Endothelial cell of umbilical vein (primary cell): ENCODE results near the gene MRPL12. TPM values are rescaled to one million over a fixed set of nuclear protein-coding genes. Genes with fewer than 3 reads are reported as not detected.

Experiments used
- BruUV-seq: library from RNA; stranded (reverse); fragments of 400-500 nt; replicated peaks from 2 replicates; lab custom pipeline; 2021; lab: Mats Ljungman, UMichigan
- CTCF ChIA-PET: fragments of 300-600, 350-600 bp; sonication (Branson Sonifier 250); formaldehyde crosslinking; loops from one replicate; lab custom pipeline; 2021; ENCODE audit warnings: antibody characterized with exemption, inconsistent platforms; lab: Charles Lee
- POLR2A ChIA-PET: fragments of 300-600, 350-600 bp; sonication (Branson Sonifier 250); formaldehyde crosslinking; loops from one replicate; lab custom pipeline; 2021; ENCODE audit warnings: antibody characterized with exemption, inconsistent platforms; lab: Charles Lee
- DNase-seq: peaks from one replicate; pipeline ENCODE4 v3.0.0-alpha.2; 2011; ENCODE audit warnings: low read depth, low spot score
- FAIRE-seq: peaks from 2 replicates; lab custom pipeline; 2011; peaks lifted over from hg19 to GRCh38; lab: Jason Lieb, UNC
- H2AFZ ChIP-seq: 2 replicates; pipeline ENCODE4 v1.6.0; 2012; ENCODE audit warnings: low read depth, low read length, control low read depth, inconsistent platforms
- H3K27ac ChIP-seq: 2 replicates; pipeline ENCODE4 v1.5.1; 2011; ENCODE audit warnings: low read depth, mild to moderate bottlenecking, control low read depth, low read length, moderate library complexity; ENCODE audit not compliant: insufficient read depth
- H3K27me3 ChIP-seq, 2 experiments: 2 replicates each; pipeline versions ENCODE4 v1.6.0 to v1.6.1; 2011; ENCODE audit warnings: low read length in 2 of 2, mixed read lengths in 1 of 2; ENCODE audit not compliant: control insufficient read depth in 2 of 2, insufficient read depth in 2 of 2
- H3K36me3 ChIP-seq, 2 experiments: 2 replicates in 1 of 2; 3 replicates in 1 of 2; pipeline ENCODE4 v1.5.1; 2011; ENCODE audit warnings: low read length in 2 of 2, mild to moderate bottlenecking in 1 of 2, moderate library complexity in 1 of 2; ENCODE audit not compliant: control insufficient read depth in 2 of 2, insufficient read depth in 2 of 2; ENCODE audit errors: extremely low read depth in 1 of 2
- H3K4me1 ChIP-seq: 3 replicates; pipeline ENCODE4 v1.5.1; 2011; ENCODE audit warnings: mild to moderate bottlenecking, low read length; ENCODE audit not compliant: control insufficient read depth, insufficient read depth; ENCODE audit errors: extremely low read depth
- H3K4me2 ChIP-seq: 2 replicates; pipeline ENCODE4 v1.6.1; 2011; ENCODE audit warnings: low read length, control low read depth, mixed read lengths; ENCODE audit not compliant: insufficient read depth
- H3K4me3 ChIP-seq, 3 experiments: fragments of 200-600 bp in 1 of 3; sonication (generic), shearing (Covaris generic) in 1 of 3; replicated peaks in 1 of 3; 2 replicates each; pipeline ENCODE4 v1.5.1; 2011 to 2016; ENCODE audit warnings: control low read depth in 3 of 3, low read length in 3 of 3, mild to moderate bottlenecking in 2 of 3, inconsistent platforms in 1 of 3, low read depth in 1 of 3, moderate library complexity in 1 of 3; ENCODE audit not compliant: insufficient read depth in 1 of 3
- H3K79me2 ChIP-seq: 2 replicates; pipeline ENCODE4 v1.6.0; 2012; ENCODE audit warnings: low read length, inconsistent platforms; ENCODE audit not compliant: control insufficient read depth, insufficient read depth
- H3K9ac ChIP-seq: replicated peaks from 2 replicates; pipeline ENCODE3; 2011; ENCODE audit warnings: low read length, control low read depth; ENCODE audit not compliant: insufficient read depth; ENCODE audit errors: extremely low read depth
- H3K9me1 ChIP-seq: replicated peaks from 3 replicates; pipeline ENCODE4 v1.6.0; 2011; ENCODE audit warnings: mild to moderate bottlenecking, low read length; ENCODE audit not compliant: control insufficient read depth, insufficient read depth; ENCODE audit errors: extremely low read depth
- H3K9me3 ChIP-seq: replicated peaks from 2 replicates; pipeline ENCODE4 v1.5.1; 2012; ENCODE audit warnings: low read length, inconsistent platforms; ENCODE audit not compliant: control insufficient read depth, insufficient read depth
- H4K20me1 ChIP-seq: replicated peaks from 2 replicates; pipeline ENCODE3; 2011; ENCODE audit warnings: mild to moderate bottlenecking, low read length; ENCODE audit not compliant: control insufficient read depth, insufficient read depth; ENCODE audit errors: extremely low read depth
- CTCF ChIP-seq, 2 donors: IDR thresholded peaks; 1 replicate in 1 of 2; 2 replicates in 1 of 2; pipeline ENCODE4 v1.5.1; 2011; ENCODE audit warnings: low read length in 2 of 2, mild to moderate bottlenecking in 2 of 2, moderate library complexity in 2 of 2, control low read depth in 1 of 2, inconsistent platforms in 1 of 2, low read depth in 1 of 2; ENCODE audit not compliant: insufficient read depth in 1 of 2; ENCODE audit errors: extremely low read depth in 1 of 2
- FOS ChIP-seq: IDR thresholded peaks from 2 replicates; pipeline ENCODE4 v1.6.1; 2011; ENCODE audit warnings: mild to moderate bottlenecking, low read length, moderate library complexity, borderline replicate concordance; ENCODE audit not compliant: insufficient read depth
- GATA2 ChIP-seq: IDR thresholded peaks from 2 replicates; pipeline ENCODE4 v1.7.0; 2011; ENCODE audit warnings: low read depth, mild to moderate bottlenecking, moderate library complexity, mixed read lengths, low read length; ENCODE audit not compliant: insufficient read length, insufficient read depth
- MYC ChIP-seq: IDR thresholded peaks from one replicate; pipeline ENCODE4 v1.6.1; 2011; ENCODE audit warnings: mild to moderate bottlenecking, low read depth, low read length
- POLR2A ChIP-seq: IDR thresholded peaks from 2 replicates; pipeline ENCODE4 v1.6.1; 2012; ENCODE audit warnings: low read depth, mild to moderate bottlenecking, control low read depth, low read length
- POLR2AphosphoS5 ChIP-seq: IDR thresholded peaks from 2 replicates; pipeline ENCODE4 v1.6.1; 2012; ENCODE audit warnings: low read depth, mild to moderate bottlenecking, control low read depth, low read length, moderate library complexity; ENCODE audit not compliant: insufficient read depth
- dilution Hi-C: fragments of 300-500 bp; cut with MboI; formaldehyde crosslinking; loops from one replicate; pipeline ENCODE4 v1.15.0; 2019; ENCODE audit warnings: low sequenced_read_pairs; ENCODE audit not compliant: extremely low pct_ligation_motif_present
- intact Hi-C: fragments of 100-400 bp; cut with micrococcal nuclease; formaldehyde crosslinking; loops from one replicate; pipeline ENCODE4 v1.10.0; 2022
- polyA plus RNA-seq, 4 experiments: library from polyadenylated mRNA; depleted of rRNA in 3 of 4; stranded (reverse) in 3 of 4; unstranded in 1 of 4; fragments of >200 nt; gene quantifications; 2 replicates each; pipeline versions ENCODE4 v1.2.1 to v1.2.3, GENCODE V29; 2011 to 2012; ENCODE audit warnings: missing spikeins in 1 of 4
- total RNA-seq: library from RNA; stranded (reverse); gene quantifications from 2 replicates; pipeline ENCODE4 v1.2.3, GENCODE V29; 2021
- TF ChIP-seq, protein P1 (sequence below): IDR thresholded peaks from 2 replicates; pipeline ENCODE4 v1.6.1; 2011; ENCODE audit not compliant: insufficient read depth, insufficient read length

The MRPL12 gene
- total and polyA plus RNA-seq, 2 donors (not counting 3 experiments of a cell fraction or from before 2014, with no cell fraction given) = 91.9 to 99.9 TPM

DNA sequence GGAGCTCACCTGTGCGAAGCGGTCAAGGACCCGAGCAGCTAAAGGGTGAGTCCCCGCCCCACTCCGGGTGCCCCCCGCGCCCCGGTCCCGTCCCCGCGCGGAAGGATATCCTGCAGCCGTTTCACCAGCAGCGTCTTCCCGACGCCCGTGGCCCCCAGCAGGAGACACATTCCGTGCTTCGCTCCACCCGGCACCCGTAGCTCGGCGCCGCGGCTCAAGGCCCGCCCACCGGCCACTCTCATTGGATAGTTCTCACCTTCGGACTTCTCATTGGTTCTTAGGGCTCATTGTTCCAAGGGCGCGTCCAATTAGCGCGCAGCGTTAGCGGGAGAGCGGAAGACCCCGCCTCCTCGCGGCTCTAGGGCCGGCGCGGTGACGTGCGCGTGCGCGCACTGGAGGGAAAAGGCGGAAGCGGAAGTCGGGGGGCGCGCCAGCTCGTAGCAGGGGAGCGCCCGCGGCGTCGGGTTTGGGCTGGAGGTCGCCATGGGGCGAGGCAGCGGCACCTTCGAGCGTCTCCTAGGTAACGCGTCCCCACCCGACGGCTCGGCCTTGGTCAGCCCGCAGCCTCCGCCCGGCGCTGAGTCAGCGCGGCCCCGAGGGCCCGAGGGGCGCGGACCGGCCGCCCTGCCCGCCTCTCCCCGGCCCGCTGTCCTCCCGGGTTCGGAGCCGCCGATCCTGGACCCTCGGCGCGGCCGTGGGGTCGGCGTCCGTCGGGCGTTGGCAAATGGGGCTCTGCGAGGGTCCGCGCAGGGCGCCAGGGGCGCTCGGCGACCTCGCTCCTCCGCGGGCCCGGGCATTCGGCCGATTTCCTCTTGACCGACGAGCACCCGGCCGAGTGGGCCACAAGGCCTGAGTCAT lies 19.4 kb upstream of the MRPL12 start, which contains the start of the genes ARL16 and HGS:
TSS of gene ARL16 (minus strand) at position 214 of the 858 bp plus-strand sequence. CDS start at position 170, 44 bp downstream.
TSS of gene HGS (plus strand) at position 428 of the 858 bp plus-strand sequence. CDS start at position 484, 56 bp downstream.
- peak; percentile 71 for TF ChIP-seq POLR2A
- TF ChIP-seq GATA2 = no peak
- peak; percentile 60 for TF ChIP-seq MYC
- TF ChIP-seq FOS = peak; percentile 87
- no peak for TF ChIP-seq CTCF (IDR thresholded peaks at IDR 0.05; ENCODE audit: extremely low read depth in 1 of 2, insufficient read depth in 1 of 2, low read depth in 1 of 2, low read length in 2 of 2)
- TF ChIP-seq, protein P1, sequence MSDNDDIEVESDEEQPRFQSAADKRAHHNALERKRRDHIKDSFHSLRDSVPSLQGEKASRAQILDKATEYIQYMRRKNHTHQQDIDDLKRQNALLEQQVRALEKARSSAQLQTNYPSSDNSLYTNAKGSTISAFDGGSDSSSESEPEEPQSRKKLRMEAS = peak; percentile 2
- TF ChIP-seq POLR2AphosphoS5 = peak; percentile 75
- peak; percentile 100 for DNase-seq
- peak within 1 kb of the TSS; percentile 87 for H3K9ac ChIP-seq
- peak within 1 kb of the TSS; percentile 46 to 93 (median 66) for H3K4me3 ChIP-seq
- H3K4me2 ChIP-seq = peak within 1 kb of the TSS; percentile 48
- peak within 1 kb of the TSS; percentile 39 for H2AFZ ChIP-seq
- intact Hi-C loops (loop anchor here (1.0 to 2.0 kb wide), 3 partner anchors 18 to 27 kb away; partner anchors contain the start of genes CCDC137, MRPL12 and OXLD1), dilution Hi-C loops (no loop called here)
- peak within 1 kb of the TSS; percentile 50 for H3K27ac ChIP-seq
- BruUV-seq = TSS peak; percentile 4
- H3K36me3 ChIP-seq = peaks cover 9 to 34% of the 10 kb centered on the region in 2 experiments
- H3K4me1 ChIP-seq = peaks cover 16% of the 10 kb centered on the region
- no peaks in the 10 kb centered on the region for H3K9me1 ChIP-seq
- FAIRE-seq = peak; percentile 99
- no peaks in the 10 kb centered on the region for H3K27me3 ChIP-seq
- no peaks in the 10 kb centered on the region for H3K9me3 ChIP-seq
- CTCF ChIA-PET = interaction anchor here (3.0 kb wide), 1 partner anchor 18 kb away, joined by 19 read pairs; the partner anchor contains the start of gene MRPL12
- no peaks in the 10 kb centered on the region for H4K20me1 ChIP-seq
- H3K79me2 ChIP-seq = peaks cover 66% of the 10 kb centered on the region
- POLR2A ChIA-PET = interaction anchor here (1.0 kb wide), 3 partner anchors 10 to 19 kb away, joined by 3 to 4 read pairs (median 3); partner anchors contain the start of genes CCDC137, MRPL12 and OXLD1
